NCI-H1105 treated with DMSO at 0.1 percent for 48 hours (cell line): ENCODE data around the gene CROCC2.

Experiments used
- DNase-seq: peaks from one replicate; lab custom pipeline; 2025; lab: John Stamatoyannopoulos, UW

Gene CROCC2

GRCh38 chr2:241000831-241001321 is 94.7 kb downstream of the CROCC2 start:
- DNase-seq: no peak

- DNase-seq: no peak
Observed at GRCh38 chr2:241001413-241002274, 95.5 kb downstream of the CROCC2 start.

GRCh38 chr2:241002275-241003046 is 96.3 kb downstream of the CROCC2 start:
- no peak for DNase-seq

DNA sequence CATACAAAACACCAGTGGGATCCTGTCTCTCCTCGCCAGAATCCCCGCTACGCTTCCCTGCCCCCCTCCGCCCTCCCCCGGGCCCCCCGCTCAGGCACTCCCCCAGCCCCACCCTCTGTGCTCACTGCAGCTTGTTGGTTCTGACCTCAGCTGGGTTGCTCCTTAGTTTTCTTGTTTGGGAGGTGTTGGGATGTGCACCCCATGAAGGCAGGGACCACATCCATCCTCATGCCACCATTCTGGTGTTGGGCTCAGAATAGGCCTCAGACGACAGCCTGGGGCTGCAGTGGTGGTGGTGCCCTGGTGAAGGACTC is 96.9 kb downstream of the CROCC2 start:
- DNase-seq: no peak

- DNase-seq: no peak
Observed at GRCh38 chr2:241003369-241003768, 97.2 kb downstream of the CROCC2 start.

- DNase-seq: no peak
Observed at GRCh38 chr2:241003830-241004564, 97.9 kb downstream of the CROCC2 start.

- DNase-seq: no peak
Observed at GRCh38 chr2:241005569-241005968, 99.4 kb downstream of the CROCC2 start.

DNA sequence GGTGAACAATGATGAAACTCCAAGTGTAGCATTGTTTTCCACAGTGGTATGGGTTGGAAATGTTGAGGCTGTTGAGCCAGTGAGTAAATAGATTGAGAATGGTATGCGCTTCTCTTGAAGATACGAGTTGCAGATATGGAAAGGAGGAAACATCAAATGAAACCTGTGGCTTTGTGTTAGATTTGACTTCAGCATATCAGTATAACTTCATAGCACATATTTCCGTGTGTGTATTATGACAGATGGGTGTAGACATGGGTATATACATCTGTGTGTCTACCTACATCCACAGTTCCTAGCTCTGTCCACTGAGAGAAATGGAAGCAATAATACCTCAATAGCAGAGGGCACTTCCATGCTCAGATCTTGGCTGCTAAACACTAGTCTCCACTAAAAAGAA is 100.3 kb downstream of the CROCC2 start:
- no peak for DNase-seq

DNA sequence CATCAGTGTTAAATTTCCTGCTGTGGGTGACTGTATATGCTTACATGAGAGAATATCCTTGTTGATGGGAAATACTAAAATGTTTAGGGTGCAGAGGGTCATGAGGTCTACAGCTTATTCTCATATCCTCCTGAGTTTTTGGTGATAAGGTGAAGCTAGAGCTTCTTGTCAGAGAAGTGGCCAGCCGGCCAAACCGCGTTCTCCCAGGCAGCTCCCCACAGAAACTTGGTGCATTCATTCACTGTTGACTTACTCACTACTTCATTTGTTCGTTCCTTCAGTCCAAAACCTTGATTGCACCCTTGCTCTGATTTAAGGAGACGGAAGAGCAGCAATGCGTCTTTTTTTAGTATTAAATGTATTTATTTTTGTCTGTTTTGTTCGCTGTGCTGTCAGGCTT is 101.0 kb downstream of the CROCC2 start:
- DNase-seq: no peak

GRCh38 chr2:241007880-241008710 is 102.0 kb downstream of the CROCC2 start:
- no peak for DNase-seq

DNA sequence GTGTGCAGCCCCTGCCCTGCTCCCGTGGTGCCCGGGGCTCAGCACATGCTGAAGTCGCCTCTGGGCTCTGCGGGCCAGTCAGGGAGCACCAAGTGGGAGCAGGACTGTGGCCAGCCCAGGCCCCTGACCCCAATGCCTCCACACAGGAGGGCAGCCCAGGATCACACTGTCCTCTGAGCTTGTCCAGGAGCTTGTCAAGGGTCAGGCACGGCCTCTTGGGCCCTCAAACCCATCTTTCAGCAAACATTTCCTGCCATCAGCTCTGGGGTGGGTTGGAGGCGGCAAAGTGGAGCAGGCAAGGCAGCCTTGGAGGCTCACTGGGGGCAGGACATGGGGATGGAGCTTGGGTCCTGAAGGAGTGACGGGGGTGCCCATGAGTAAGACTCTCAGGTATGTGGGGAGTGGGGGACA is 102.6 kb downstream of the CROCC2 start:
- no peak for DNase-seq

GRCh38 chr2:241009191-241009590 is 103.1 kb downstream of the CROCC2 start:
- no peak for DNase-seq

- DNase-seq: no peak
Observed at GRCh38 chr2:241009601-241010530, 103.7 kb downstream of the CROCC2 start.

GRCh38 chr2:241010531-241011295 is 104.6 kb downstream of the CROCC2 start:
- no peak for DNase-seq

- no peak for DNase-seq
Observed at GRCh38 chr2:241011296-241011600, 105.1 kb downstream of the CROCC2 start.

GRCh38 chr2:241011751-241012510 is 105.8 kb downstream of the CROCC2 start:
- no peak for DNase-seq

DNA sequence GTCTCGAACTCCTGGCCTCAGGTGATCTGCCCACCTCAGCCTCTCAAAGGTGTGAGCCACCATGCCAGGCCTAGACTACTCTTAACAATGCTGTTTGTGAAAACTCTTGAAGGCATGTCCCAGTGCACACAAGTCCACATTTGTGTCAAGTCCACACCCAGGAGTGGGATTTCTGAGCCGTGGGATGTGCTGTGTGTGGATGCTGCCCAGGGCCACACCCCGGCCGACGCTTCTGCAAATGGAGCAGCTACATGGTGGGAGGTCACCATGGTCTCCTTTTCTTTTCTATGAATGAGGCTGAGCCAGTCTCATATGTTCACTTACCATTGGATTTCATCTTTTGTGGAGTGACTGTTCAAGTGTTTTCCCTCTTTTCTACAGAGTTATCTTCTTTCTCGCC is 108.1 kb downstream of the CROCC2 start:
- no peak for DNase-seq

DNA sequence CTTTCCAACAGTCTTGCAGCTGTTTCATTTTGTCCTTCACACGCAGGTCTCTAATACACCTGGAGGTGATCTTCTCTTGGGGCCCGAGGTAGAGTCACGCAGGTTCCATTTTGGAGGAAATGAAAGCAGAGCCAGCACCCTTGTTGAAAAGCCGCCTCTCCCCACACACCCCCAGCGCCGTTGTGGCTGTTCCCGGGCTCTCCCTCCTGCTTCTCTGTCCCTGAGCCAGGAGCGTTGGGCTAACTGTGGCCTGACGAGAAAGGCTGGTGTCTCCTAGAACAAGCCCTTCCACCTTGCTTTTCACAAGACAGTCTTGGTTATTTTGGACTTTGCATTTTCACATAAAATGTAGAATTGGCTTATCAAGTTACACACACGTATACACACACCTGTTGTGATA is 108.6 kb downstream of the CROCC2 start:
- no peak for DNase-seq

- DNase-seq: no peak
Observed at GRCh38 chr2:241015439-241015838, 109.3 kb downstream of the CROCC2 start.
